ENCODE data around the gene MPC2. TPM values are rescaled to one million over a fixed set of nuclear protein-coding genes. Genes with fewer than 3 reads are reported as not detected.

The MPC2 gene
- total RNA-seq, 4 donors from 2014 or later: 16.2 to 40.1 (median 35.1) TPM

- Histone ChIP-seq H3K27ac (no peak overlapping the region), H3K9me3 (no peaks in the 10 kb centered on the region), H3K4me3 (replicated peaks in 1 of 3) (no peak overlapping the region), H3K4me1 (no peaks in the 10 kb centered on the region), H3K27me3 (no peaks in the 10 kb centered on the region), H3K36me3 (no peaks in the 10 kb centered on the region)
- no peak for DNase-seq
- WGBS, 2 donors: 93% methylated on average over 3 of the region's 3 CpGs
- intact Hi-C loops (cut with DNase I): no loop called here
- no peak for TF ChIP-seq CTCF (IDR thresholded peaks at IDR 0.05)
- TF ChIP-seq POLR2A (IDR thresholded peaks at IDR 0.05): no peak
Measured at GRCh38 chr1:167881786-167882185, 55.1 kb downstream of the MPC2 start.

GRCh38 chr1:167881069-167881468 lies 55.8 kb downstream of the MPC2 start:
- Histone ChIP-seq H3K4me3 (replicated peaks in 1 of 3) (no peak overlapping the region), H3K27me3 (no peaks in the 10 kb centered on the region), H3K4me1 (no peaks in the 10 kb centered on the region), H3K36me3 (no peaks in the 10 kb centered on the region), H3K27ac (no peak overlapping the region), H3K9me3 (no peaks in the 10 kb centered on the region)
- intact Hi-C loops (cut with DNase I): no loop called here
- TF ChIP-seq CTCF (IDR thresholded peaks at IDR 0.05): no peak
- no peak for TF ChIP-seq POLR2A (IDR thresholded peaks at IDR 0.05)
- no peak for DNase-seq

- intact Hi-C loops (cut with DNase I): no loop called here
- TF ChIP-seq CTCF (IDR thresholded peaks at IDR 0.05) (no peak), POLR2A (IDR thresholded peaks at IDR 0.05) (no peak)
- 81 to 90% methylated on average over 3 of the region's 3 CpGs for WGBS, 2 donors
Measured at GRCh38 chr1:167880580-167881021, 56.3 kb downstream of the MPC2 start.

GRCh38 chr1:167879508-167879907 lies 57.4 kb downstream of the MPC2 start:
- Histone ChIP-seq H3K36me3 (no peaks in the 10 kb centered on the region), H3K4me3 (replicated peaks in 1 of 3) (no peak overlapping the region), H3K9me3 (no peaks in the 10 kb centered on the region), H3K4me1 (no peaks in the 10 kb centered on the region), H3K27me3 (no peaks in the 10 kb centered on the region), H3K27ac (no peak overlapping the region)
- intact Hi-C loops (cut with DNase I): no loop called here
- 86 to 95% methylated on average over 1 of the region's 1 CpG for WGBS, 2 donors
- no peak for DNase-seq
- TF ChIP-seq CTCF (IDR thresholded peaks at IDR 0.05): no peak

More at GRCh38 chr1:167880580-167881021, 56.3 kb downstream of the MPC2 start:
- DNase-seq: no peak
- H3K9me3 ChIP-seq: no peaks in the 10 kb centered on the region
- H3K4me1 ChIP-seq: no peaks in the 10 kb centered on the region
- H3K27me3 ChIP-seq: no peaks in the 10 kb centered on the region
- no peak overlapping the region for H3K27ac ChIP-seq
- H3K36me3 ChIP-seq: no peaks in the 10 kb centered on the region
- no peak overlapping the region for H3K4me3 ChIP-seq (replicated peaks in 1 of 3)

- intact Hi-C loops (cut with DNase I): no loop called here
Measured at GRCh38 chr1:167878372-167879160, 58.3 kb downstream of the MPC2 start.

More at GRCh38 chr1:167878372-167879160, 58.3 kb downstream of the MPC2 start:
- no peak for DNase-seq
- Histone ChIP-seq H3K9me3 (no peaks in the 10 kb centered on the region), H3K4me3 (replicated peaks in 1 of 3) (no peak overlapping the region), H3K4me1 (no peaks in the 10 kb centered on the region), H3K27ac (no peak overlapping the region), H3K36me3 (no peaks in the 10 kb centered on the region), H3K27me3 (no peaks in the 10 kb centered on the region)
- WGBS, 2 donors: 97 to 99% methylated on average over 7 of the region's 7 CpGs
- TF ChIP-seq POLR2A (IDR thresholded peaks at IDR 0.05) (no peak), CTCF (IDR thresholded peaks at IDR 0.05) (no peak)
